Endothelial cell of hepatic sinusoid (primary cell): ENCODE results near the gene COPG2.
"Not testable (repeated sequence)": the region's sequence is repeated elsewhere in the genome, so short reads cannot be mapped to it uniquely, and the experiment has no call there.

Experiments
- in situ Hi-C: cut with HindIII; loops from 2 replicates; pipeline ENCODE4 v1.10.0; 2017; ENCODE audit warnings: low sequenced_read_pairs

COPG2 gene, protein sequence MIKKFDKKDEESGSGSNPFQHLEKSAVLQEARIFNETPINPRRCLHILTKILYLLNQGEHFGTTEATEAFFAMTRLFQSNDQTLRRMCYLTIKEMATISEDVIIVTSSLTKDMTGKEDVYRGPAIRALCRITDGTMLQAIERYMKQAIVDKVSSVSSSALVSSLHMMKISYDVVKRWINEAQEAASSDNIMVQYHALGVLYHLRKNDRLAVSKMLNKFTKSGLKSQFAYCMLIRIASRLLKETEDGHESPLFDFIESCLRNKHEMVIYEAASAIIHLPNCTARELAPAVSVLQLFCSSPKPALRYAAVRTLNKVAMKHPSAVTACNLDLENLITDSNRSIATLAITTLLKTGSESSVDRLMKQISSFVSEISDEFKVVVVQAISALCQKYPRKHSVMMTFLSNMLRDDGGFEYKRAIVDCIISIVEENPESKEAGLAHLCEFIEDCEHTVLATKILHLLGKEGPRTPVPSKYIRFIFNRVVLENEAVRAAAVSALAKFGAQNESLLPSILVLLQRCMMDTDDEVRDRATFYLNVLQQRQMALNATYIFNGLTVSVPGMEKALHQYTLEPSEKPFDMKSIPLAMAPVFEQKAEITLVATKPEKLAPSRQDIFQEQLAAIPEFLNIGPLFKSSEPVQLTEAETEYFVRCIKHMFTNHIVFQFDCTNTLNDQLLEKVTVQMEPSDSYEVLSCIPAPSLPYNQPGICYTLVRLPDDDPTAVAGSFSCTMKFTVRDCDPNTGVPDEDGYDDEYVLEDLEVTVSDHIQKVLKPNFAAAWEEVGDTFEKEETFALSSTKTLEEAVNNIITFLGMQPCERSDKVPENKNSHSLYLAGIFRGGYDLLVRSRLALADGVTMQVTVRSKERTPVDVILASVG

DNA sequence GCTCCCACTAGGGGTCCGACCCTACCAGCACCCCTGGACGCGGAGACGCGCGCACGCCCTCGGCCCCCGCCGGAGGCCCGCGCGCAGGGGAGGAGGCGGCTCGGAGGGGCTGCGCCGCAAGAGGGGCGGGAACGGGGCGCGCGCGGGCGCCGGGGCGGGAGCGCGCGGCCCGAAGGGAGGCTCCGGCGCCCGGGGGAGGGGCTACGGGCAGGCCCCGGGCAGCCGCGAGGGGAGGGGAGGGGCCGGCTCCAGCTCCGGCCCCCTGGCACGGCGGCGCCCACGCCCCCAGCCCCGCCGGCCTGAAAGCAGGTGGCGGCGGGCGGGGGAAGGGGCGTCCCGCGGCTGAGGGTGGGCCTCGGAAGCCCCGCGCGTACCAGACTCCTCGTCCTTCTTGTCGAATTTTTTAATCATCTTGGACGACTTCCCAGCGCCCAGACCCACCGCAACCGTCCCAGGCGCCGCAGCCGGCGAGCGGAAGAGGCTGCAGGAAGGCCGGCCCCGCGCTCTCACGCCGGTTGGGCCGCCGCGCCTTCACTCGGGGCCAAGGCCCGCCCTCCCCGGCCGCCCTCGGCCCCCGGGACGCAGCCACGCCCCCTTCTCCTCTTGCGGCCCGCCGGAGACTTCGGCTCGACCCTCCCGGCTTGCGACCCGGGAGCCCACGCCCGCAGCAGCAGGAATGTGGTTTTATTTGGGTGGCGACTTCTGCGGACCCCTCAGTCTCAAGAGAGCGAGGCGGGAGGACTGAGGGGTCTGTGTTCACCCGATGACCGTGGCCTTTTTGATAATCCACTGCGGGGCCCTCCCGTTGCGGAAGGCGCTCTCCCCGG lies at the start of gene COPG2:
TSS of gene COPG2 (minus strand) at position 491 of the 827 bp plus-strand sequence. CDS start at position 411, 80 bp downstream.
- in situ Hi-C loops: no loop called here

DNA sequence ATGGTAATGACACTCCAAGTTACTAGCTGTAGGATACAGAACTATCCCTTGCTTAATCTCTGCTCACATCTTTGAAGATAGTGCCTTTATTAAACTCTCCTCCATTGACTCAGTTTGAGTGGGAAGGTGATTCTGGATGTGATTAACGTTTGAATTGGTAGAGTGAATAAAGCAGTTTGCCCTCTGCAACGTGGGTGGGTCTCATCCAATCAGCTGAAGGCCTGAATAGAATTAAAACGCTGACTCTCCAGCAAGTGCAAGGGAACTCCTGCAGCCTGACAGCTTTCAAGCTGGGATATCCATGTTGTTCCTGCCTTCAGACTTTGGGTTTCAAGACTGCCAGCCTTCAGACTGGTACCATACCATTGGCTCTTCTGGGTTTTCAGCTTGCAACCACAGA lies 43.9 kb upstream of the COPG2 start:
- in situ Hi-C loops: no loop called here

DNA sequence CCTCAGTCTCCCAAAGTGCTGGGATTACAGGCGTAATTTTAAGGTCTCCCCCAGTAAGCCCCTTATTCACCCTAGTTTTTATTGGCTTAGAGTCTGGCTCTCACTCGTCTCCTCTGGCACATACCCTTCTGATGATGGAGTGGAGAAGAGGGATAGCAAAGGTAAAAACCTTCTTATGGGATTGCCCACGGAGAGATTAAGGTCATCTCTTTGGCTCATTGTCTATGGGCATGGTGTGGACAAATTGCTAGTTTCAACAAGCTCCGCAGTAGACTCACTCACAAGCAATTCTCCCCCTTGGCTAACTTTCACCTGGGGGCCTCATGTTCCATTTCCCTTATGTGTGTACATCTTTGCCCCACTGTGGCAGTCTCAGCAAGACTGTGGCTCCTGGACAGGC lies 40.2 kb upstream of the COPG2 start:
- in situ Hi-C loops: no loop called here

DNA sequence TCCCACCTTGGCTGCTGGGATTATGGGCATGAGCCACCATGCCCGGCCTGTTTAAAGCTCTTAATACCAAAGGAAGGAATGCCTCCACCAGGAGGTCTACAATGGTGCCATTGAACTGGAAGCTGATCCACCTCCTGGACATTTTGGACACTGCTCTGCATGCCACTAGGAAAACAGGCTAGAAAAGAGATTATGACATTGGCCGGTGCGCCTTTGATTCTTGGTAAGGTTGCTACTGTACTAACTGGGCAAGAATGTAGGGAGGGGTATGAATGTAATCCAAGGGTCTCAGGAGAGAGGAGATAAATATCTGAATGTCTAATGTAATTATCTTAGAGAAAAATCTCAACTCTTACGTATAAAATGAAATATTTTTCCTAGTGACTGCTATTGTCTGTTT lies 39.5 kb upstream of the COPG2 start:
- in situ Hi-C loops: no loop called here

DNA sequence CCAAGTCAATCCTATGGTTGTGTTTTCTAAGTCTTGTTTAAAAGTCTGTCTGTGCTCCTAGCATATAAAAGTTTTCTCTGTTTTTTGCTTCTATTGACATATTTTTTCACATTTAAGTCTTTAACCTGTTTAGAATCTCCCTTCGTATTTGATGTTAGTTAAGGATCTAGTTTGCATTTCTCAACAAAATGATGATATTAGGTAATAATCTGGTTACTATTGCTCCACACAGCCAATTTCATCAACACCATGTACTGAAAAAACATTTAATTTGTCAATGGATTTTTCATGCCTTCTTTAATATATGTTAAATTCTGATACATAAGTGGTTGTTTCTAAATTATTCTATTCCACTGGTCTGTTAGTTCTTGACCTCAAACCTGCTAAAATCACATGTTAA lies 35.3 kb upstream of the COPG2 start:
- in situ Hi-C loops: no loop called here

DNA sequence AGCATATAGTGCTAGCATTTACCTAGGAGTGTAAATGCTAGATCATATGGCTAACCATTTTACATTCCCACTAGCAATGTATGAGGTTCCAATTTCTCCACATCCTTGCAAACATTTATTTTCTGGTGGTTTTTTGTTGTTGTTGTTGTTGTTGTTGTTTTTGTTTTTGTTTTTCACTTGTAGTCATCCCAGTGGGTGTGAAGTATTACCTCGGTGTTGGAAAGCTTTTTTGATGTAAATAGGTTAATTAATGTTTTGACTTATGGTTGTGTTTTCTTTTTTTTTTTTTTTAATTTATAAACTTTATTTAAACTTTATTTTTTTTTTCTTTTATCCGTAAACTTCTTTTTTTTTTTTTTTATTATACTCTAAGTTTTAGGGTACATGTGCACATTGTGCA lies 33.1 kb upstream of the COPG2 start:
- in situ Hi-C loops: no loop called here

DNA sequence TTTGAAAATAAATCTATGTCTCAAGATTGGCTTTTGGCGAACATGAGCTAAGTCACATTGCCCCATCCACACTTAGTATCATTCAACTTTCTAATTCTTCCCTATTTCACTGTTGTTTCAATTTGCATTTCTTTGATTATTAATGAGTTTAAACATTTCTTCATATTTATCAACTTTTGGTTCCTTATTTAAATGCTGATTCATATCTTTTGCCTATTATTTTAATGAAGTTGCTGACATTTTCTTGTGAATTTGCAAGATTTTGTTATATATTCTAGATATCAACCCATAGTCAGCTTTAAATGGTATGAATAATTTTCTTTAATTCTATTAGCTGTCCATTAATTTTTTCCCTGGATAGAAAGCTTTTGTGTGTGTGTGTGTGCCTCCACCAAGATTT lies 32.2 kb upstream of the COPG2 start:
- in situ Hi-C loops: no loop called here

DNA sequence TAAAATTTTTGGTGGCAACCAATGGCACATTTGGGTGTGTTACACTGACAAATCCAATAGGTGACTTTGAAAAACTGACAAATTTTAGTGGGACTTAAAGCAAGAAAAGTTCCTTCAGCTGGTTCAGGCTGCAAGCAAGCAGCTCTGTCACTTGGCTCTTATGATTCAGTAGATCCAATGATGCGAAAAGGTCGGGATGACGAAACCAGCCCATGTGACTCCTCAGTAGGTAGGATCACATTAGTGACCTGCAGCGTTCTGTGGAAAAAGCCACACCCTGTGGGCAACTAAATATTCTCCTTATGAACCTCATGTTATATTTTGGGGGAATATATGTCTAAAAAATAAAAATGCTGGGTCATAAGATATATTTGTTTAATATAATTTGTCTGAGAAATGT lies 31.1 kb upstream of the COPG2 start:
- in situ Hi-C loops: no loop called here

DNA sequence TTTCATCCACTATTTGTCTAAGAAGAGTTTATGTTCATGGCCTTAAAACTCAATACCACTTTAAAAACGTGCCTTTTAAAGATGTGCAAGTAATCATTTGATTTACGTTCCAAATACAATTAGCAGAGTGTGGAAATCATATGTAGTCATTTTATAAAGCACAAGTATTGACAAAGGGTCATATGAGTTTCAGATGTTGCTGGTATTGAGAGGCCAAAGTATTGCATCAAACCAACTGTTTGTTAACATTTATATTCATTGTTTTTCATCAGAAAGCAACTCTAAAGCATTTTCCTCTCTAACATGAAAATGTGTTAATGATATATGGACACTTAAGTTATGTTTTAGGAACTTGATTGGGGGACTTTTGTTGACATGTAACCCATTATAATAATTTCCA lies 29.3 kb upstream of the COPG2 start:
- in situ Hi-C loops: no loop called here

DNA sequence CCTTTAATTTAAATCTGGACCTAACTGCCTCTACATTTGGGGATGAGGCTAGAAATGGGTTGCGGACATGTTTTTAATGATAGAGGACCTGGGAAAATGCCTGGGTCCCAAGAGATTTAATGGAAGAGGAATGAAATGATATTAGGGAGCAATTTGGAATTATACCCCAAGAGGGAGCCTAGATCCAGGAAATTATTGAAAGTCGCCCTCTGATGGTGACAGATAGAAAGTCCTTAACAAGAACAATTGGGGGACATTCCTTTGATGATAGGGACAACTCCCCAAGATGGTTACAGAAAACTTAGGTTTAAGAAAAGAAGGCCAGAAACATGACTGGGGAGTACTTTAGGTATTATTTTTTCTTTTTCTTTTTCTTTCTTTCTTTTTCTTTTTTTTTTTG lies 27.3 kb upstream of the COPG2 start:
- in situ Hi-C loops: no loop called here

DNA sequence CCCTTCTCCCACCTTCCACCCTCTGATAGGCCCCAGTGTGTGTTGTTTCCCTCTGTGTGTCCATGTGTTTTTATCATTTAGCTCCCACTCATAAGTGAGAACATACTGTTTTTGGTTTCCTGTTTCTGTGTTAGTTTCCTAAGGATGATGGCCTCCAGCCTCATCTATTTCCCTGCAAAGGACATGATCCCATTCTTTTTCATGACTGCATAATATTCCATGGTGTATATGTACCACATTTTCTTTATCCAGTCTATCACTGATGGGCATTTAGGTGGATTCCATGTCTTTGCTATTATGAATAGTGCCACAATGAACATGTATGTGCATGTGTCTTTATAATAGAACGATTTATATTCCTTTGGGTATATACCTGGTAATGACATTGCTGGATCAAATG lies 23.8 kb upstream of the COPG2 start:
- in situ Hi-C loops: not testable (repeated sequence)

DNA sequence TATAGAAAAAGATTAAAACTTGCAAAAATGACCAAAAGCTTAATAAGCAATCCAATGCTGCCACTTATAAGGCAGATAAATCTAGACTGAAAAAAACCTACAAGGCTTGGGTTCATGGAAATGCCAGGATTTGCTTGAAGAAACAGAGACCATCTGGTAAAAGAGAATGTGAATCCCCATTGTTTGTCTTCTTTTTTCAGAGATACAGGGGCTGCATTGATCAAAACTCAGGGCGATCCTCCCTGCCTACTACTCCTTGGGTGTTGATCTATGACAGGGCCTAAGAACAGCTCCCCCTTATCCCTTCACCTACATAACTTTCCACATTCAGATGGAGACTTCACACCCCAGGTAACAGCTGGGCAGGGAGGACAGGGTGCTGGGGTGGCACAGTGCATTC lies 21.1 kb upstream of the COPG2 start:
- in situ Hi-C loops: no loop called here

DNA sequence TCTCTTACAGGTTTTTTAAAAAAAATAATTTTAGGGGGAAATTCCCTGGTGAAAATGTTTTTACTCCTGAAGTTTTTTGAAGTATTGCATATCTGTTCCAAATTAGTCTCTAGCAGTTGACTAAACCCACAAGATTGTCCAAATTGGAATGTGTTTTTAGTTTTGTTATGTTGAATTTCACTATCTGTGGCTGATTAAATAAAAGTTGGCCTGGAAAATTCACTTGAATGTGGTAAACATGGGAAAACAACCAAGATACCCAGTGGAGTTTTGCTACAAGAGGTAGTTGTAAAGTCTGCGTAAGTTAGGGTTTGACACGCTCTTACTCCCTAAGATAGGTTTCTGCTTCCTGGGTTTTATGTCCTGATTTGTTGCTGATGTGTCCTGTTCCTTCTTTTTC lies 14.5 kb upstream of the COPG2 start:
- in situ Hi-C loops: no loop called here

DNA sequence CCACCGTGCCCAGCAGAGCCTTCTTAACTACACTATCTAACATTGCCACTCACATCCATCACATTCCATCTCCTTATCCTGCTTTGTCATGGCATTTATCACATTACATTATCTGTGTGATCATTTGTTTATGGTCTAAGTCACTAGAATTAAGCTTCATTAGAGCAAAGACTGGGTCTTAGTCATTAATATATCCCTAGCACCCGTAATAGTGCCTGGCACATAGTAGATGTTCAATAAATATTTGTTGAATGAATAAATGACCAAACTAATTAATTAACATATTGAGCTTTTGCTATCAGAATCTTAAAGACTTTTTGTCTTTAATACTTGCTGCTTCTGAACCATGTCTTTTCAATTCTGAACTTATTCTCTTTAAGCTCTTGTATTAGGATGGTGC lies 5.9 kb upstream of the COPG2 start:
- in situ Hi-C loops: no loop called here

DNA sequence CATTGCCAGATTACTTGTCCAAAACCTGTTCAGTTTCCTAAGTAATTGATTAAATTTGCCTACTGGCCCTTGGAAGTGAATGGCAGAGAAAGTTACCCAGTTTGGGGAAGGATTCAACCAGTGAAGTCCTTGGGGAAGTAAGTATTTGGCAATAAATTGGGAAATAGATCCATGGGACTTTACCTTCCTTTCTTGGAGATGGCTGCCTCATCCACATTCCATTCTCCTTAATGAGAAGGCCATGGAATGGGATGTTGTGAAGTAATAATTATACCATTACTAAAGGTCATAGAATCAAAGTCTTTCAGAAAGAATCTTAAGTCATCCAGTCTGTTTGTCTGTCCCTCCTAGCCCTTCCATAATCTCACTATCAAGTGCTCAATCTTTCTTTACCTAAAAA lies 4.5 kb upstream of the COPG2 start:
- in situ Hi-C loops: no loop called here

DNA sequence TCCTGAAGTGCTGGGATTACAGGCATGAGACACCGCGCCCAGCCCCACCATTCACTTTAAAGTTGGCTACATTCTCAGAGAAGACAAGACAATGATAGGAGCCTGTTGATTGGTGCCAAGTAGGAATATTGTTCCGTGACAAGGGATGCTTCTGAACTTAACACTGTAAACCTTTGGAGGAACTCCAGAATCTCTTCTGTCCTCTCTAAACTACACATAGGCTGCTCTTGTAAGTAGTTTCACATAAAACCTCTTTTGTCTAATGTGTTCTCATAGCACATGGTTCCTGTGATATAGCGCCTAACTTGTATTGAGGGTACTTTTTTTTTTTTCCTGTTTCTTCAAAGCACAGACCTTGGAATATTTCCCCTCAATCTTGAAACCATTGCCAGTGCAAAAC lies 3.6 kb upstream of the COPG2 start:
- in situ Hi-C loops: no loop called here

DNA sequence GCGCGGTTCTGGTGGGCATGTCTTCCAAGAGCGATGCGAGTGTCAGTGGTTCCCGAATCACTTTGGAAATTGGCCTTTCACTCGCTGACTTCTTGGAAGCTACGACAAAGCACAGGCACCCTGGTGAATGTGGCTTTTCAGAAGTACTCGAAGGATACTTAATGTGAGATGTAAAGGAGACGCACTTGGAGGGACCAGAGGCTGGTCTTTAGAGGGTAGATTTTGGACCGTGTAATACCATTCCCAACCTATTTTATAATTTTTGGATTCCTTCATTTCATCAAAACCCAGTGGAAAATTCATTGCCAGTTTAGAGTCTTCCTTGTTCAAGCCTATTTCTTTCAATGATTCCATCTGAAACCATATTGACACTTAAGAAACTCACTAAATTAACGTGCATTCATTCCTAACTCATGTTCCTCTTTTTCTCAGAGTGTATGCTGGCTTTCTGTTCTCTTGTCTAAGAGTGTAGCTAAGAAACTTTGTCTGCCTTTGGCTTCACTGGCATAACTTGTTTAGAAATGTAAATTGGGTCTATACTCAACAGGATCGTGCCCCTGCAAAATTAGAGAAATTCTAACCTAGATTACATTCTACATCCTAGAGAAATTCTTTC lies 645 bp upstream of the COPG2 start:
- in situ Hi-C loops: no loop called here

DNA sequence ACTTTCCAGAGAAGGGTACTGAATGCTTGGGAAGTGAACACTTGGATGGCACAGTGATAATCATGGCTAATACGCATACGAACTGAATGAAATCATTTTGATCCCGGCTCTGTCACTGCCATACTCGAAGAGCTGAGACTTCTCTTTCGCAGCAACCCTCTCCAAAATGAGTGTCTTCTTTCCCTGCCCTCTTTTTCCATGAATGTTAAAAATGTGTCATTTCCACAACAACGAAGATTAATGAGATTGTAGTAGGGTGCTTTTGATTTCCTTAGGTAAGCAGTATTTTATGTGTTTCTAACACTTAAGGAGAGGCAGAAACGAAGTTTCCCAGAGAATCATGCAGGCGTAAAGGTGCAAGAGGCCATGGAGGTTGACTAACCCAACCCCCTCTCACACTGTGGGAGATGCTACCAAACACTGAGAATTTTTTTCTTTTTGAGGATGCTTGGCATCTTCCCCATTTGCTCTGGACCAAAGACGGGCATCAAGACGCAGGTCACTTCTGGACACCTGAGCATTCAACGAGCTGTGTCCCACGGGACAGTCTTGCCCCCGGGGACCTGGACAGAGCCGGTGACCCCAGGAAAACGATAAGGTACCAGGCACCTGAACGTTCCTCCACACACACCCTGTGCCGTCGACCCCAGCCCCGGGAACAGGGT lies 823 bp downstream of the COPG2 start:
- in situ Hi-C loops: no loop called here

DNA sequence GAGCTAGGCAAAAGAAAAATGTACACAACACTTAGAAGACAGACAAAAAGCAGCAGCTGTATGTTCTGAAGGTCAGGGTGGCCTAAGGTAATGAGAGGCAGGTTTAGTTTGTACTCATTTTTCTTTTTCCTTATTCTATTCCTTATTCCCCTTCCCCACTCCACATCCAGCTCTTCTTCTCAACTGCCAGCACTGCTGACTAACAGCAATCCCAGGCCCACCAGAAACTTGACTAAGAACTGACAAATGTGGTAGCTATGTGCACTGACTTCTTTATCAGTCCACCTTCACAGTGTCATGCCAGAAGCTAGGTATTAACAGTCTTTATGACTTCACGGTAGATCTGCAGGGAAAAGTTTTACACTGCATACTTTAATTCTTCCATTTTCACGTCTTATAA lies 6.1 kb downstream of the COPG2 start:
- in situ Hi-C loops: no loop called here

DNA sequence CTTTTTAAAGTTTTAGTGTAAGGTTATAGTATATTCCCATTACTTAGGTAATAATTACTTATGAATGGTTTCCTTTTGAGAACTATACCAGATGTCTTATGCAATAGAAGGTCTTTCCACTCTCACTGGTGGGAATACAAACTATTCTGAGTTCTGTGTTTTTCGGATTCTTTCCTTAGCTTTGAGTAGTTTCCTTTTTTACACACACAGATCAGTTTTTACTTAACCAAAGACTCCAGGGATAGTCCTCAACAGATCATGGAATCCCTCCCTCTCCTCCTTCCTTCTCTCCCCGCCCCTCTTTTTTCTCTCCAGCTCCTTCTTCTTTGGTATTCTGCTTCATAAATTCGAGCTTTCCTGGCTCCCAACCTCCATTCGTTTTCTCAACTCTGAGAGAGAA lies 13.3 kb downstream of the COPG2 start:
- in situ Hi-C loops: no loop called here
